GM23338 (cell line): ENCODE measurements around the gene PAH. TPM values are rescaled to one million over a fixed set of nuclear protein-coding genes. Genes with fewer than 3 reads are reported as not detected.
A peak's percentile ranks its signal among the peaks of the same experiment; 100 is the strongest.

Source experiments
- ATAC-seq: fragments of 200-7000 bp; cut with Tn5 transposase; 3 replicates; pipeline ENCODE4 v1.9.1; 2020
- DNase-seq: peaks from one replicate; pipeline ENCODE4 v3.0.0-alpha.2; 2015; ENCODE audit warnings: low spot score
- H2AFZ ChIP-seq: fragments of 200-600 bp; sonication (generic); 2 replicates; pipeline ENCODE4 v1.8.0; 2016; ENCODE audit warnings: antibody characterized with exemption, mild to moderate bottlenecking, moderate library complexity
- H3F3A ChIP-seq: fragments of 200-600 bp; sonication (generic); replicated peaks from 2 replicates; pipeline ENCODE4 v1.8.0; 2017; ENCODE audit warnings: antibody characterized with exemption, mixed run types, low read depth
- H3K27ac ChIP-seq: fragments of 200-600 bp; sonication (generic); 2 replicates; pipeline ENCODE4 v1.6.1; 2016; ENCODE audit warnings: low read depth
- H3K27me3 ChIP-seq: fragments of 200-600 bp; sonication (generic); 2 replicates; pipeline ENCODE4 v1.8.0; 2016; ENCODE audit warnings: mild to moderate bottlenecking, mixed run types, moderate library complexity; ENCODE audit not compliant: insufficient read depth
- H3K36me3 ChIP-seq: fragments of 200-600 bp; sonication (generic); 2 replicates; pipeline ENCODE4 v1.8.0; 2016; ENCODE audit warnings: mild to moderate bottlenecking; ENCODE audit not compliant: insufficient read depth
- H3K4me1 ChIP-seq: fragments of 200-600 bp; sonication (generic); 2 replicates; pipeline ENCODE4 v1.8.0; 2016; ENCODE audit warnings: mild to moderate bottlenecking, moderate library complexity; ENCODE audit not compliant: insufficient read depth
- H3K4me2 ChIP-seq: fragments of 200-600 bp; sonication (generic); 2 replicates; pipeline ENCODE4 v1.7.1; 2017; ENCODE audit warnings: mixed run types
- H3K4me3 ChIP-seq: fragments of 200-600 bp; sonication (generic); 2 replicates; pipeline ENCODE4 v1.6.1; 2016; ENCODE audit warnings: mixed run types
- H3K79me2 ChIP-seq: fragments of 200-600 bp; sonication (generic); replicated peaks from 2 replicates; pipeline ENCODE4 v1.8.0; 2017; ENCODE audit warnings: mild to moderate bottlenecking; ENCODE audit not compliant: insufficient read depth
- H3K9me2 ChIP-seq: fragments of 200-600 bp; sonication (generic); 2 replicates; pipeline ENCODE4 v1.8.0; 2017; ENCODE audit not compliant: insufficient read depth
- H4K20me1 ChIP-seq: fragments of 200-600 bp; sonication (generic); replicated peaks from 2 replicates; pipeline ENCODE4 v1.8.0; 2017; ENCODE audit warnings: mild to moderate bottlenecking; ENCODE audit not compliant: insufficient read depth
- H3K27ac Mint-ChIP-seq: 2 replicates; pipeline ENCODE4 v1.8.0; 2020; ENCODE audit warnings: inconsistent platforms, mild to moderate bottlenecking, moderate library complexity, mixed read lengths
- H3K27me3 Mint-ChIP-seq: 3 replicates; pipeline ENCODE4 v1.8.0; 2022; ENCODE audit warnings: low read depth, mild to moderate bottlenecking, moderate library complexity, mixed read lengths, inconsistent platforms; ENCODE audit not compliant: insufficient read depth, poor library complexity
- H3K36me3 Mint-ChIP-seq: 3 replicates; pipeline ENCODE4 v1.8.0; 2021; ENCODE audit warnings: low read depth, mild to moderate bottlenecking, inconsistent platforms, moderate library complexity, mixed read lengths
- H3K4me1 Mint-ChIP-seq: 3 replicates; pipeline ENCODE4 v1.8.0; 2020; ENCODE audit warnings: mild to moderate bottlenecking, inconsistent platforms, mixed read lengths
- H3K4me3 Mint-ChIP-seq: 3 replicates; pipeline ENCODE4 v1.8.0; 2021; ENCODE audit warnings: moderate library complexity, mild to moderate bottlenecking, inconsistent platforms, mixed read lengths
- H3K9me3 Mint-ChIP-seq: 3 replicates; pipeline ENCODE4 v1.8.0; 2020; ENCODE audit warnings: moderate library complexity, mild to moderate bottlenecking, inconsistent platforms, mixed read lengths
- CREB1 ChIP-seq: fragments of 250-450 bp; sonication (Bioruptor Pico); IDR thresholded peaks from 2 replicates; pipeline ENCODE4 v1.5.0; 2020; ENCODE audit warnings: low read depth, mild to moderate bottlenecking, moderate library complexity
- EZH2 ChIP-seq: fragments of 200-600 bp; sonication (generic); IDR thresholded peaks from one replicate; pipeline ENCODE4 v1.8.0; 2017; ENCODE audit warnings: antibody characterized with exemption, mild to moderate bottlenecking, low read depth; ENCODE audit not compliant: unreplicated experiment
- JUNB ChIP-seq: IDR thresholded peaks from one replicate; pipeline ENCODE4 v1.6.1; 2016; ENCODE audit warnings: antibody characterized with exemption; ENCODE audit not compliant: unreplicated experiment
- NANOG ChIP-seq: IDR thresholded peaks from 2 replicates; pipeline ENCODE4 v1.6.1; 2016; ENCODE audit warnings: antibody characterized with exemption, borderline replicate concordance
- ZNF114 ChIP-seq: fragments of 250-450 bp; sonication (Bioruptor Pico); IDR thresholded peaks from 2 replicates; pipeline ENCODE4 v1.5.0; 2020; ENCODE audit warnings: mild to moderate bottlenecking, moderate library complexity
- ZNF331 ChIP-seq: fragments of 250-450 bp; sonication (Bioruptor Pico); IDR thresholded peaks from 2 replicates; pipeline ENCODE4 v1.5.0; 2020; ENCODE audit warnings: low read depth, mild to moderate bottlenecking, moderate library complexity
- polyA plus RNA-seq: library from polyadenylated mRNA; unstranded; fragments of >200 nt; fragmentation: Nextera tagmentation; extraction: Ambion mirVana; gene quantifications from 2 replicates; pipeline ENCODE4 v1.2.1, GENCODE V29; 2016
- total RNA-seq: library from RNA; depleted of rRNA; stranded (reverse); fragments of >200 nt; shearing (Covaris generic); gene quantifications from 2 replicates; pipeline ENCODE4 v1.2.3, GENCODE V29; 2014
- TF ChIP-seq, protein P1 (sequence below): IDR thresholded peaks from 2 replicates; pipeline ENCODE4 v1.6.1; 2016; ENCODE audit warnings: antibody characterized with exemption
- TF ChIP-seq, protein P2 (sequence below), 2 experiments: fragments of 200-600 bp in 1 of 2; sonication (generic) in 1 of 2; conservative IDR thresholded peaks; 2 replicates each; pipeline versions ENCODE4 v1.5.1 to v1.6.1; 2016 to 2017; ENCODE audit warnings: antibody characterized with exemption in 2 of 2, low read depth in 2 of 2, mild to moderate bottlenecking in 2 of 2, moderate library complexity in 1 of 2

The PAH gene
- total and polyA plus RNA-seq, 2 experiments from 2014 or later: 3.7 to 4.8 TPM

DNA sequence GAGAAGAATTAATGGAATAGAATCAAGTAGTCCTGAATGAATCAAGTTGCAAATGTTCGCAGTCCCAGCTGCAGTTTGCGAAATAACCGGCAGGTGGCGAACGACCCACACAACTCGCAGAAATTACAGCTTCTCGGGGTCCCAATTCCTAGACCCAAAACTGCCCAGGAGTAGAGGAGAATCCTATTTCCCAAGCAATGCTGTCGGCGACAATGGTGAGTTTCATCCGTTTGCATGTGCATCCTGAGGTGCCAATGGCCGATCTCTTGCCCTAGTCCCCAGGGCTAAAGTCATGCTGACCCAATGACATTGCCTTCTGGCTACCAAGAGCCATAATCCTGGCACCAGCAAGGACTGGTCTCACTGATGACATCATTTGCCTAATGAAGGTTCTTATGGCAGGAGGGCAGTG lies 31.9 kb upstream of the PAH start:
- no peaks in the 10 kb centered on the region for H3K79me2 ChIP-seq
- H3K9me3 Mint-ChIP-seq: no peaks in the 10 kb centered on the region
- peaks cover 58% of the 10 kb centered on the region for H3K27me3 Mint-ChIP-seq
- peaks cover 23% of the 10 kb centered on the region for H3K4me1 ChIP-seq
- no peak overlapping the region for H2AFZ ChIP-seq
- no peaks in the 10 kb centered on the region for H3K36me3 ChIP-seq
- no peak overlapping the region; the same call in 1 of the 2 replicates for H3K4me3 ChIP-seq
- peaks cover 62% of the 10 kb centered on the region for H3K27me3 ChIP-seq
- H4K20me1 ChIP-seq: peaks cover 6% of the 10 kb centered on the region; the same call in 1 of the 2 replicates
- no peak overlapping the region for H3K27ac Mint-ChIP-seq
- H3K27ac ChIP-seq: no peak overlapping the region
- H3F3A ChIP-seq: no peaks in the 10 kb centered on the region
- ATAC-seq (peak; percentile 10; the same call in 1 of the 3 replicates), DNase-seq (peak; percentile 79)
- no peaks in the 10 kb centered on the region for H3K9me2 ChIP-seq
- H3K4me2 ChIP-seq: no peak overlapping the region
- H3K4me1 Mint-ChIP-seq: peaks cover 11% of the 10 kb centered on the region
- H3K4me3 Mint-ChIP-seq: no peak overlapping the region
- H3K36me3 Mint-ChIP-seq: no peaks in the 10 kb centered on the region
- TF ChIP-seq, protein P1, sequence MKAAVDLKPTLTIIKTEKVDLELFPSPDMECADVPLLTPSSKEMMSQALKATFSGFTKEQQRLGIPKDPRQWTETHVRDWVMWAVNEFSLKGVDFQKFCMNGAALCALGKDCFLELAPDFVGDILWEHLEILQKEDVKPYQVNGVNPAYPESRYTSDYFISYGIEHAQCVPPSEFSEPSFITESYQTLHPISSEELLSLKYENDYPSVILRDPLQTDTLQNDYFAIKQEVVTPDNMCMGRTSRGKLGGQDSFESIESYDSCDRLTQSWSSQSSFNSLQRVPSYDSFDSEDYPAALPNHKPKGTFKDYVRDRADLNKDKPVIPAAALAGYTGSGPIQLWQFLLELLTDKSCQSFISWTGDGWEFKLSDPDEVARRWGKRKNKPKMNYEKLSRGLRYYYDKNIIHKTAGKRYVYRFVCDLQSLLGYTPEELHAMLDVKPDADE: no peak
- no peak for TF ChIP-seq ZNF331 (CRISPR knock-in tag)
- TF ChIP-seq, protein P2, sequence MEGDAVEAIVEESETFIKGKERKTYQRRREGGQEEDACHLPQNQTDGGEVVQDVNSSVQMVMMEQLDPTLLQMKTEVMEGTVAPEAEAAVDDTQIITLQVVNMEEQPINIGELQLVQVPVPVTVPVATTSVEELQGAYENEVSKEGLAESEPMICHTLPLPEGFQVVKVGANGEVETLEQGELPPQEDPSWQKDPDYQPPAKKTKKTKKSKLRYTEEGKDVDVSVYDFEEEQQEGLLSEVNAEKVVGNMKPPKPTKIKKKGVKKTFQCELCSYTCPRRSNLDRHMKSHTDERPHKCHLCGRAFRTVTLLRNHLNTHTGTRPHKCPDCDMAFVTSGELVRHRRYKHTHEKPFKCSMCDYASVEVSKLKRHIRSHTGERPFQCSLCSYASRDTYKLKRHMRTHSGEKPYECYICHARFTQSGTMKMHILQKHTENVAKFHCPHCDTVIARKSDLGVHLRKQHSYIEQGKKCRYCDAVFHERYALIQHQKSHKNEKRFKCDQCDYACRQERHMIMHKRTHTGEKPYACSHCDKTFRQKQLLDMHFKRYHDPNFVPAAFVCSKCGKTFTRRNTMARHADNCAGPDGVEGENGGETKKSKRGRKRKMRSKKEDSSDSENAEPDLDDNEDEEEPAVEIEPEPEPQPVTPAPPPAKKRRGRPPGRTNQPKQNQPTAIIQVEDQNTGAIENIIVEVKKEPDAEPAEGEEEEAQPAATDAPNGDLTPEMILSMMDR (conservative IDR thresholded peaks at IDR 0.05; ENCODE audit: low read depth in 2 of 2): peak; percentile 91 to 93

DNA sequence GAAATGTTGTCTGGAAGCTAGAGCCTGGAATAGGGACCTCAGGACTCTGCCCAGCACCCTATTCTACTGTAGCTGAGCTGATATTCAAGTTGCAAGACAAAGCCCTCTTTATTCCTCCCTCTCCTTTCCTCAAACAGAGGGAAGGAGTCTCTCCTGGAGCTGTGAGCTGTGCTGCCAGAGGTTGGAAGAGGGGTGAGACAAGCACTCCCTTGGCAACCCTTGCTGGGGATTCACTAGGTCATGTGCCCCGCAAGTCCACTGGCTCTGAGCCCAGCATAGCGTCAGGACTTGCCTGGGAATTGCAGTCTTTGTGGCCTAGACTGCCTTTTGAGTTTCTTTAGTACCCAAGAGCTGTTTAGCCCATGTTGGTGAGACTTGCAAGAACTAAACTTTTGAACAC lies 29.0 kb upstream of the PAH start:
- 0 out of 2 replicates have a peak, but pooled peaks cover 1% of the 10 kb centered on the region for H4K20me1 ChIP-seq
- no peaks in the 10 kb centered on the region for H3K79me2 ChIP-seq
- H3K27me3 ChIP-seq: peaks cover 33% of the 10 kb centered on the region
- H3K4me1 Mint-ChIP-seq: peaks cover 5% of the 10 kb centered on the region; the same call in 2 of the 3 replicates
- ATAC-seq: no peak
- DNase-seq: no peak
- no peaks in the 10 kb centered on the region for H3F3A ChIP-seq
- H3K27ac Mint-ChIP-seq: no peak overlapping the region
- H3K4me3 Mint-ChIP-seq: no peak overlapping the region
- peaks cover 31% of the 10 kb centered on the region for H3K27me3 Mint-ChIP-seq
- H3K4me3 ChIP-seq: no peak overlapping the region
- peaks cover 5% of the 10 kb centered on the region for H3K4me1 ChIP-seq
- H3K9me2 ChIP-seq: no peaks in the 10 kb centered on the region; the same call in 1 of the 2 replicates
- H2AFZ ChIP-seq: no peak overlapping the region
- H3K9me3 Mint-ChIP-seq: 0 out of 3 replicates have a peak, but pooled peaks cover 2% of the 10 kb centered on the region
- H3K36me3 ChIP-seq: no peaks in the 10 kb centered on the region
- H3K27ac ChIP-seq: no peak overlapping the region
- TF ChIP-seq, protein P1: no peak
- TF ChIP-seq EZH2: no peak
- no peak for TF ChIP-seq CREB1
- no peak for TF ChIP-seq NANOG
- no peak for TF ChIP-seq JUNB
- no peak for TF ChIP-seq ZNF114 (CRISPR knock-in tag)
- H3K36me3 Mint-ChIP-seq: no peaks in the 10 kb centered on the region
- H3K4me2 ChIP-seq: no peak overlapping the region
